ENCODE results near the gene NRF1. TPM values are rescaled to one million over a fixed set of nuclear protein-coding genes. Genes with fewer than 3 reads are reported as not detected.

NRF1 gene
- total RNA-seq, 2 donors from 2014 or later, result 13.4 to 15.7 TPM

- TF ChIP-seq CTCF (IDR thresholded peaks at IDR 0.05), result no peak
- intact Hi-C loops (cut with DNase I), result no loop called here
- no peak overlapping the region for H3K27ac ChIP-seq
- H3K4me3 ChIP-seq, result no peak overlapping the region
- H3K27me3 ChIP-seq, result no peaks in the 10 kb centered on the region
- DNase-seq, result no peak
- H3K9ac ChIP-seq (ENCODE audit: low read depth in 2 of 2, low read length in 2 of 2), result no peak overlapping the region
- no peaks in the 10 kb centered on the region for H3K4me1 ChIP-seq
- H3K36me3 ChIP-seq, result no peaks in the 10 kb centered on the region
- H3K9me3 ChIP-seq, result no peaks in the 10 kb centered on the region
Observed at GRCh38 chr7:129703751-129704150, 92.2 kb downstream of the NRF1 start.

GRCh38 chr7:129707910-129708499 lies 96.5 kb downstream of the NRF1 start:
- intact Hi-C loops (cut with DNase I), result no loop called here
- Histone ChIP-seq H3K4me1 (no peaks in the 10 kb centered on the region), H3K4me3 (no peak overlapping the region), H3K36me3 (no peaks in the 10 kb centered on the region), H3K9me3 (no peaks in the 10 kb centered on the region), H3K27me3 (no peaks in the 10 kb centered on the region), H3K27ac (no peak overlapping the region), H3K9ac (ENCODE audit: low read depth in 2 of 2, low read length in 2 of 2) (no peak overlapping the region)
- no peak for DNase-seq
- TF ChIP-seq CTCF (IDR thresholded peaks at IDR 0.05), result no peak

GRCh38 chr7:129713544-129713943 lies 102.0 kb downstream of the NRF1 start:
- no peak for DNase-seq
- H3K4me1 ChIP-seq, result no peaks in the 10 kb centered on the region

GRCh38 chr7:129714514-129715063 lies 103.1 kb downstream of the NRF1 start:
- Histone ChIP-seq H3K27ac (no peak overlapping the region), H3K4me3 (no peak overlapping the region), H3K4me1 (no peaks in the 10 kb centered on the region), H3K36me3 (no peaks in the 10 kb centered on the region), H3K9ac (ENCODE audit: low read depth in 2 of 2, low read length in 2 of 2) (no peak overlapping the region), H3K9me3 (no peaks in the 10 kb centered on the region), H3K27me3 (no peaks in the 10 kb centered on the region)
- intact Hi-C loops (cut with DNase I), result no loop called here
- no peak for TF ChIP-seq CTCF (IDR thresholded peaks at IDR 0.05)
- DNase-seq, result no peak

More at GRCh38 chr7:129713544-129713943, 102.0 kb downstream of the NRF1 start:
- H3K9ac ChIP-seq (ENCODE audit: low read depth in 2 of 2, low read length in 2 of 2), result no peak overlapping the region
- no peak for TF ChIP-seq CTCF (IDR thresholded peaks at IDR 0.05)
- no peak overlapping the region for H3K27ac ChIP-seq
- no peaks in the 10 kb centered on the region for H3K27me3 ChIP-seq
- intact Hi-C loops (cut with DNase I), result no loop called here
- H3K36me3 ChIP-seq, result no peaks in the 10 kb centered on the region
- no peaks in the 10 kb centered on the region for H3K9me3 ChIP-seq
- H3K4me3 ChIP-seq, result no peak overlapping the region

GRCh38 chr7:129719980-129720732 lies 108.6 kb downstream of the NRF1 start:
- intact Hi-C loops (cut with DNase I), result no loop called here
- DNase-seq, result no peak
- Histone ChIP-seq H3K36me3 (no peaks in the 10 kb centered on the region), H3K4me1 (no peaks in the 10 kb centered on the region), H3K9ac (ENCODE audit: low read depth in 2 of 2, low read length in 2 of 2) (no peak overlapping the region), H3K4me3 (no peak overlapping the region), H3K9me3 (no peaks in the 10 kb centered on the region), H3K27me3 (no peaks in the 10 kb centered on the region), H3K27ac (no peak overlapping the region)
- no peak for TF ChIP-seq CTCF (IDR thresholded peaks at IDR 0.05)

Measured in colonic mucosa (tissue), 4 donors.